Panc1 (cell line): ENCODE measurements around the gene GABRB1. TPM values are rescaled to one million over a fixed set of nuclear protein-coding genes. Genes with fewer than 3 reads are reported as not detected.

Experiments used
- ATAC-seq: fragments of 200-7000 bp; cut with Tn5 transposase; 2 replicates; pipeline ENCODE4 v1.9.1; 2020; ENCODE audit warnings: mild to moderate bottlenecking, moderate library complexity
- BruUV-seq: library from RNA; stranded (reverse); fragments of 400-500 nt; replicated peaks from 2 replicates; lab custom pipeline; 2021; lab: Mats Ljungman, UMichigan
- CTCF ChIA-PET: fragments of 300-600 bp; sonication (Branson Sonifier 250); formaldehyde crosslinking; loops from one replicate; lab custom pipeline; 2022; ENCODE audit warnings: antibody characterized with exemption; lab: Charles Lee
- POLR2A ChIA-PET: fragments of 300-600 bp; sonication (Branson Sonifier 250); formaldehyde crosslinking; loops from one replicate; lab custom pipeline; 2022; ENCODE audit warnings: antibody characterized with exemption; lab: Charles Lee
- DNase-seq: peaks from one replicate; pipeline ENCODE4 v3.0.0-alpha.2; 2010; ENCODE audit warnings: low read depth, low spot score
- H3K27ac ChIP-seq: 2 replicates; pipeline ENCODE4 v1.5.1; 2011; ENCODE audit warnings: mild to moderate bottlenecking, low read length, inconsistent platforms
- H3K27me3 ChIP-seq: fragments of 200-500 bp; sonication (Bioruptor generic); 2 replicates; pipeline ENCODE4 v1.6.0; 2014; ENCODE audit warnings: low read length, inconsistent platforms; ENCODE audit not compliant: control insufficient read depth, insufficient read depth
- H3K36me3 ChIP-seq: fragments of 200-500 bp; sonication (Bioruptor generic); 2 replicates; pipeline ENCODE4 v1.5.1; 2014; ENCODE audit warnings: inconsistent platforms, mild to moderate bottlenecking, low read length, moderate library complexity; ENCODE audit not compliant: control insufficient read depth, insufficient read depth
- H3K4me1 ChIP-seq: 2 replicates; pipeline ENCODE4 v1.5.1; 2011; ENCODE audit warnings: inconsistent platforms, mild to moderate bottlenecking, low read length, moderate library complexity; ENCODE audit not compliant: control insufficient read depth, insufficient read depth
- H3K4me3 ChIP-seq, 2 experiments: 2 replicates each; pipeline ENCODE4 v1.5.1; 2011 to 2012; ENCODE audit warnings: low read depth in 2 of 2, low read length in 2 of 2, mild to moderate bottlenecking in 2 of 2, inconsistent platforms in 1 of 2, moderate library complexity in 1 of 2
- H3K9me3 ChIP-seq: fragments of 200-500 bp; sonication (Bioruptor generic); 2 replicates; pipeline ENCODE4 v1.5.1; 2014; ENCODE audit warnings: low read depth, mild to moderate bottlenecking, inconsistent platforms, low read length, moderate library complexity; ENCODE audit not compliant: control insufficient read depth, insufficient read depth
- CTCF ChIP-seq: fragments of 450-650 bp; IDR thresholded peaks from 2 replicates; pipeline ENCODE4 v1.5.1; 2017; ENCODE audit warnings: mild to moderate bottlenecking
- POLR2AphosphoS5 ChIP-seq: IDR thresholded peaks from 2 replicates; pipeline ENCODE4 v1.6.1; 2012; ENCODE audit warnings: mild to moderate bottlenecking, low read depth, low read length, moderate library complexity
- SIN3A ChIP-seq: IDR thresholded peaks from 2 replicates; pipeline ENCODE4 v1.6.1; 2012; ENCODE audit warnings: low read depth, mild to moderate bottlenecking, low read length, moderate library complexity, borderline replicate concordance; ENCODE audit not compliant: insufficient read depth
- TCF7L2 ChIP-seq: IDR thresholded peaks from 2 replicates; pipeline ENCODE4 v1.6.1; 2011; ENCODE audit warnings: mild to moderate bottlenecking, low read depth, low read length, inconsistent platforms
- in situ Hi-C: cut with HindIII; loops from 2 replicates; pipeline ENCODE4 v1.10.0; 2016; ENCODE audit warnings: low sequenced_read_pairs, low pct_unique_long_range_greater_than_20kb
- intact Hi-C: fragments of 100-400 bp; cut with micrococcal nuclease; formaldehyde crosslinking; loops from one replicate; pipeline ENCODE4 v1.10.0; 2022; ENCODE audit not compliant: unreplicated experiment
- total RNA-seq: library from RNA; stranded (reverse); gene quantifications from one replicate; pipeline ENCODE4 v1.2.1, GENCODE V29; 2021; ENCODE audit not compliant: unreplicated experiment
- TF ChIP-seq, protein P1 (sequence below), 2 experiments: IDR thresholded peaks; 2 replicates each; pipeline ENCODE4 v1.6.1; 2011 to 2012; ENCODE audit warnings: low read depth in 2 of 2, control low read depth in 1 of 2, low read length in 1 of 2, mild to moderate bottlenecking in 1 of 2, moderate library complexity in 1 of 2; ENCODE audit not compliant: insufficient read depth in 1 of 2

The GABRB1 gene
- total RNA-seq, 1 experiment from 2014 or later: not detected

- no peak for ATAC-seq
- ChIA-PET CTCF (no interaction called here), POLR2A (no interaction called here)
- Histone ChIP-seq H3K36me3 (no peaks in the 10 kb centered on the region), H3K4me3 (no peak overlapping the region), H3K27me3 (no peaks in the 10 kb centered on the region), H3K27ac (no peak overlapping the region), H3K4me1 (no peaks in the 10 kb centered on the region), H3K9me3 (no peaks in the 10 kb centered on the region)
- DNase-seq: no peak
- TF ChIP-seq TCF7L2 (no peak), CTCF (no peak)
- TF ChIP-seq, protein P1, sequence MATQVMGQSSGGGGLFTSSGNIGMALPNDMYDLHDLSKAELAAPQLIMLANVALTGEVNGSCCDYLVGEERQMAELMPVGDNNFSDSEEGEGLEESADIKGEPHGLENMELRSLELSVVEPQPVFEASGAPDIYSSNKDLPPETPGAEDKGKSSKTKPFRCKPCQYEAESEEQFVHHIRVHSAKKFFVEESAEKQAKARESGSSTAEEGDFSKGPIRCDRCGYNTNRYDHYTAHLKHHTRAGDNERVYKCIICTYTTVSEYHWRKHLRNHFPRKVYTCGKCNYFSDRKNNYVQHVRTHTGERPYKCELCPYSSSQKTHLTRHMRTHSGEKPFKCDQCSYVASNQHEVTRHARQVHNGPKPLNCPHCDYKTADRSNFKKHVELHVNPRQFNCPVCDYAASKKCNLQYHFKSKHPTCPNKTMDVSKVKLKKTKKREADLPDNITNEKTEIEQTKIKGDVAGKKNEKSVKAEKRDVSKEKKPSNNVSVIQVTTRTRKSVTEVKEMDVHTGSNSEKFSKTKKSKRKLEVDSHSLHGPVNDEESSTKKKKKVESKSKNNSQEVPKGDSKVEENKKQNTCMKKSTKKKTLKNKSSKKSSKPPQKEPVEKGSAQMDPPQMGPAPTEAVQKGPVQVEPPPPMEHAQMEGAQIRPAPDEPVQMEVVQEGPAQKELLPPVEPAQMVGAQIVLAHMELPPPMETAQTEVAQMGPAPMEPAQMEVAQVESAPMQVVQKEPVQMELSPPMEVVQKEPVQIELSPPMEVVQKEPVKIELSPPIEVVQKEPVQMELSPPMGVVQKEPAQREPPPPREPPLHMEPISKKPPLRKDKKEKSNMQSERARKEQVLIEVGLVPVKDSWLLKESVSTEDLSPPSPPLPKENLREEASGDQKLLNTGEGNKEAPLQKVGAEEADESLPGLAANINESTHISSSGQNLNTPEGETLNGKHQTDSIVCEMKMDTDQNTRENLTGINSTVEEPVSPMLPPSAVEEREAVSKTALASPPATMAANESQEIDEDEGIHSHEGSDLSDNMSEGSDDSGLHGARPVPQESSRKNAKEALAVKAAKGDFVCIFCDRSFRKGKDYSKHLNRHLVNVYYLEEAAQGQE (IDR thresholded peaks at IDR 0.05; ENCODE audit: insufficient read depth in 1 of 2, low read depth in 2 of 2, low read length in 1 of 2): no peak
- intact Hi-C loops: no loop called here
- BruUV-seq: no TSS peak
- in situ Hi-C loops: no loop called here
Observed at GRCh38 chr4:47235721-47236120, 204.4 kb downstream of the GABRB1 start.

DNA sequence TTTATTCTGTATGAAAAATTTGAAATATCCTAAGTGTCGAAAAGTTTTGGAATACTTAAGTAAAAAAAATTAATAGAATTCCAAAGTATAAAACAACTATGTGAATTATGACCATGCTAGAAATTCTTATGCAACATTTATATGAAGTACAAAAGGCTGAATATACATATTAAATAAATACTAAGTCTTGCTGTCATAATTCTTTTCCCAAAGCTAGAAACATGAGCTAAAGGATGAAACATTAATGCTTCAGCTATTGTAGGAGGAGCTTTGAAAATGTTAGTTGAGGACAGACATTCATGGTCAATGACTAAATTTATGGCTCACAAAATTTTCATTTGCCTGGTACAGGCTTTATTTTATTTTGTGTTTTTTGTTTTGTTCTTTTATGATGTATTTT, 207.3 kb downstream of the GABRB1 start:
- DNase-seq (no peak), ATAC-seq (no peak)
- H3K4me3 ChIP-seq: no peak overlapping the region
- H3K36me3 ChIP-seq: no peaks in the 10 kb centered on the region
- CTCF ChIA-PET: no interaction called here
- H3K9me3 ChIP-seq: no peaks in the 10 kb centered on the region
- no peak for TF ChIP-seq SIN3A
- TF ChIP-seq CTCF: no peak
- H3K27ac ChIP-seq: no peak overlapping the region
- BruUV-seq: no TSS peak
- no peaks in the 10 kb centered on the region for H3K4me1 ChIP-seq
- no peaks in the 10 kb centered on the region for H3K27me3 ChIP-seq
- POLR2A ChIA-PET: no interaction called here
- intact Hi-C loops: no loop called here
- in situ Hi-C loops: no loop called here

GRCh38 chr4:47239649-47240048, 208.3 kb downstream of the GABRB1 start:
- Histone ChIP-seq H3K36me3 (no peaks in the 10 kb centered on the region), H3K27ac (no peak overlapping the region), H3K9me3 (no peaks in the 10 kb centered on the region), H3K27me3 (no peaks in the 10 kb centered on the region), H3K4me3 (no peak overlapping the region), H3K4me1 (no peaks in the 10 kb centered on the region)
- DNase-seq (no peak), ATAC-seq (no peak)
- ChIA-PET CTCF (no interaction called here), POLR2A (no interaction called here)
- in situ Hi-C loops (no loop called here), intact Hi-C loops (no loop called here)
- TF ChIP-seq, protein P1 (IDR thresholded peaks at IDR 0.05; ENCODE audit: insufficient read depth in 1 of 2, low read depth in 2 of 2, low read length in 1 of 2): no peak
- TF ChIP-seq POLR2AphosphoS5: no peak
- no peak for TF ChIP-seq SIN3A
- TF ChIP-seq CTCF: no peak
- no peak for TF ChIP-seq TCF7L2
- BruUV-seq: no TSS peak
